Trophoblast cell (in vitro differentiated cells and primary cell): ENCODE results near the gene SHC1.

Source experiments
- DNase-seq, 2 donors: peaks; one replicate each; pipeline ENCODE4 v3.0.0-alpha.2; 2016
- H2AFZ ChIP-seq: 2 replicates; pipeline ENCODE4 v1.6.1; 2013; ENCODE audit warnings: low read length, moderate library complexity, mild to moderate bottlenecking; ENCODE audit not compliant: insufficient read depth, poor library complexity
- H2AK5ac ChIP-seq: 2 replicates; pipeline ENCODE4 v1.6.1; 2013; ENCODE audit warnings: mild to moderate bottlenecking, low read length
- H2BK120ac ChIP-seq: 2 replicates; pipeline ENCODE4 v1.6.1; 2013; ENCODE audit warnings: low read length, mild to moderate bottlenecking, moderate library complexity; ENCODE audit not compliant: insufficient read depth, poor library complexity
- H2BK12ac ChIP-seq: 2 replicates; pipeline ENCODE4 v1.6.1; 2013; ENCODE audit warnings: mild to moderate bottlenecking, low read length, moderate library complexity
- H2BK5ac ChIP-seq: 2 replicates; pipeline ENCODE4 v1.6.1; 2013; ENCODE audit warnings: low read length, low read depth, moderate library complexity, mild to moderate bottlenecking; ENCODE audit not compliant: poor library complexity
- H3K14ac ChIP-seq: 2 replicates; pipeline ENCODE4 v1.6.1; 2013; ENCODE audit warnings: mild to moderate bottlenecking, low read length
- H3K18ac ChIP-seq: 2 replicates; pipeline ENCODE4 v1.6.1; 2013; ENCODE audit warnings: mild to moderate bottlenecking, low read length
- H3K23ac ChIP-seq: 2 replicates; pipeline ENCODE4 v1.6.1; 2013; ENCODE audit warnings: low read length
- H3K27ac ChIP-seq: 2 replicates; pipeline ENCODE4 v1.5.1; 2013; ENCODE audit warnings: low read depth, mild to moderate bottlenecking, inconsistent platforms, low read length, moderate library complexity
- H3K27me3 ChIP-seq: 2 replicates; pipeline ENCODE4 v1.6.1; 2013; ENCODE audit warnings: inconsistent platforms, mild to moderate bottlenecking, low read length, moderate library complexity; ENCODE audit not compliant: insufficient read depth
- H3K36me3 ChIP-seq, 2 experiments: 1 replicate in 1 of 2; 2 replicates in 1 of 2; pipeline ENCODE4 v1.6.1; 2013; ENCODE audit warnings: low read length in 2 of 2, mild to moderate bottlenecking in 2 of 2, moderate library complexity in 1 of 2; ENCODE audit not compliant: insufficient read depth in 2 of 2, control insufficient read depth in 1 of 2
- H3K4ac ChIP-seq: 2 replicates; pipeline ENCODE4 v1.6.1; 2013; ENCODE audit warnings: low read depth, mild to moderate bottlenecking, low read length, moderate library complexity
- H3K4me1 ChIP-seq, 2 experiments: 1 replicate in 1 of 2; 2 replicates in 1 of 2; pipeline ENCODE4 v1.6.1; 2013; ENCODE audit warnings: low read length in 2 of 2, mild to moderate bottlenecking in 2 of 2, moderate library complexity in 1 of 2; ENCODE audit not compliant: insufficient read depth in 2 of 2, control insufficient read depth in 1 of 2
- H3K4me2 ChIP-seq: 2 replicates; pipeline ENCODE4 v1.6.1; 2013; ENCODE audit warnings: inconsistent platforms, mild to moderate bottlenecking, low read length, moderate library complexity
- H3K4me3 ChIP-seq: 2 replicates; pipeline ENCODE4 v1.5.1; 2013; ENCODE audit warnings: mild to moderate bottlenecking, low read depth, low read length, inconsistent platforms
- H3K79me1 ChIP-seq: one replicate; pipeline ENCODE4 v1.6.1; 2013; ENCODE audit warnings: low read length
- H3K79me2 ChIP-seq: 2 replicates; pipeline ENCODE4 v1.6.1; 2013; ENCODE audit warnings: low read length, mild to moderate bottlenecking; ENCODE audit not compliant: control insufficient read depth, insufficient read depth, poor library complexity
- H3K9ac ChIP-seq: 2 replicates; pipeline ENCODE4 v1.6.1; 2013; ENCODE audit warnings: mild to moderate bottlenecking, low read length
- H3K9me3 ChIP-seq: 2 replicates; pipeline ENCODE4 v1.6.1; 2013; ENCODE audit warnings: low read depth, mild to moderate bottlenecking, control low read depth, inconsistent platforms, low read length; ENCODE audit not compliant: insufficient read depth
- H4K12ac ChIP-seq: 2 replicates; pipeline ENCODE4 v1.6.1; 2013; ENCODE audit warnings: low read depth, mild to moderate bottlenecking, low read length, moderate library complexity
- H4K8ac ChIP-seq: 2 replicates; pipeline ENCODE4 v1.6.1; 2013; ENCODE audit warnings: low read depth, mild to moderate bottlenecking, low read length, moderate library complexity
- H4K91ac ChIP-seq: one replicate; pipeline ENCODE4 v1.6.1; 2013; ENCODE audit warnings: low read depth, mild to moderate bottlenecking, low read length, moderate library complexity
- WGBS: extraction: QIAGEN DNeasy Blood & Tissue Kit; methylation state at CpG from one replicate; pipeline ENCODE4 v1.1.7; 2013; ENCODE audit warnings: missing lambda C conversion rate; ENCODE audit not compliant: insufficient read length, insufficient coverage; ENCODE audit errors: extremely low coverage; 5-methylcytosine and 5-hydroxymethylcytosine counted together

SHC1 gene

DNA sequence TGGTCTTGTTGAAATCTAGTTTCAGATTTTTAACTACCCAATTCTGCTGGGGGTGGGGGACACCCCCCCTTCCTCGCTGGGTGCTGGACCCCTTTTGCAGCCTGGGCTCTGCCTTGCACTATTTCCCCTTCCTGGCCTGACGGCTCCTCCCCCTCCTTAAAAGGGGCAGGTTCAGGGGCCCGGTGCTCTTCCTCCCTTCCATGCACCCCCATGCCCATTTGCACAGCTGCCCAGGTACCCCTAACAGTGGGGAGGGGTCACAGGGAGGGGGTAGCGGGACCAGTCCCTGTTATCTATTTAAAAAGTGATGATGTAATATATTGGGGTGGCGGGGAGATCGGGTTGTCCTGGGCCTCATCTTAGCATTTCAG is 47.4 kb upstream of the SHC1 start:
- peak overlapping the region; percentile 50 for H3K4me2 ChIP-seq
- peak overlapping the region; percentile 10 for H3K18ac ChIP-seq
- H3K36me3 ChIP-seq, result peaks cover 28 to 30% of the 10 kb centered on the region in 2 experiments
- no peak overlapping the region for H4K12ac ChIP-seq
- H3K9ac ChIP-seq, result no peak overlapping the region
- H3K27me3 ChIP-seq, result no peaks in the 10 kb centered on the region
- peaks cover 1% of the 10 kb centered on the region for H3K9me3 ChIP-seq
- H4K91ac ChIP-seq, result peak overlapping the region; percentile 13
- H3K23ac ChIP-seq, result no peak overlapping the region
- H2AK5ac ChIP-seq, result no peak overlapping the region
- H4K8ac ChIP-seq, result peak overlapping the region; percentile 81
- H2AFZ ChIP-seq, result no peak overlapping the region
- peak overlapping the region; percentile 45 for H3K27ac ChIP-seq
- peak overlapping the region; percentile 46 for H3K14ac ChIP-seq
- no CpG with 5 or more reads among the region's 6 CpGs for WGBS
- H2BK5ac ChIP-seq, result no peak overlapping the region
- peaks cover 15% of the 10 kb centered on the region for H3K79me1 ChIP-seq
- H2BK12ac ChIP-seq, result peak overlapping the region; percentile 56
- H3K4me1 ChIP-seq, result peaks cover 24 to 28% of the 10 kb centered on the region in 2 experiments
- H3K4me3 ChIP-seq, result no peak overlapping the region
- DNase-seq, result no peak
- no peaks in the 10 kb centered on the region for H3K79me2 ChIP-seq
- H3K4ac ChIP-seq, result no peak overlapping the region
- peak overlapping the region; percentile 57 for H2BK120ac ChIP-seq

DNA sequence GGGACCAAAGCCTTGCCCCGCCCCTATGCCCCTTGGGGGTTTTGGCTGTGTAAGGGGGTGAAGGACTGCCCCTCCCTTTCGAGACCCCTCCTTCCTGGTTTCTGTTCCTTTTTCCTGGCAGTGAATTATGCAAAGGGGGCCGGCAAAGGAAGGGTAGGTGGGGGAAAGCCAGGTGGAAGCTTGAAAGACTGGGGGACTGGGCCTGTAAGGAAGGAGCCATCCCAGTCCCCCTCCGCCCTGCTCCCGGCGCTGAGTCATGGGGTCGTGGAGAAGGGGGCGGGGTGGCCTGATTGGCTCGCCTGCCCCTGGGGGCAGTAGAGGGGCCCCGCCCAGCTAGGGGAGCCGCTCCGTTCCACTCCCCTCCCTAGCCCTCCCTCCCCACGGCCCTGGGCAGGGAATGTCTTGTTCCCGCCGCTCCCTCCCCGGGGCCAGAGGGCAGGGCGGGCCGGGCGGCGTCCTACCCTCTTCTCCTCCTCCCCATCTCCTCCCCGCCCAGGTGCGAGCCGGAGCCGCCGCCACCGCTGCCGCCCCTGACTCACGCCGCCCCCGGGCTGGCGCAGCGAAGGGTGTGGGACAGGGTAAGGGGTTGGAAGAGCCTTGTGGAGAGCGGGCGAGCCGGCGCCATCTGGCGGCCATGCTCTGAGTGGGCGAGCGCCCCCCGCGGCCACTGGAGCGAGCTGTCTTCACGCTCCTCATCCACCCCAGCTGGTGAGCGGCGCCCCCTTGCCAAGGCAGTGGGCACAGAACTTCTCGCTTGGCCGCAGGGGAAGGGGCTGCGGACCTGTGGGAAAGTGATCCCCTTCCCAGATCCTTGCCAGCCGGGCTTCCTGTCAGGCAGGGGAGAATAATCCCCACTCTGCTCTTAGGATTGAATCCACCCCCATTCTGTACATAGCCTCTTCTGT is 46.7 kb upstream of the SHC1 start:
- Histone ChIP-seq H4K91ac (peak overlapping the region; percentile 92), H3K18ac (peak overlapping the region; percentile 59), H3K9me3 (peaks cover 1% of the 10 kb centered on the region), H3K4me3 (peak overlapping the region; percentile 32), H2BK120ac (peak overlapping the region; percentile 72), H3K23ac (no peak overlapping the region), H4K12ac (peak overlapping the region; percentile 62), H3K36me3 (peaks cover 28 to 30% of the 10 kb centered on the region in 2 experiments), H3K79me1 (peaks cover 15% of the 10 kb centered on the region), H3K27ac (peak overlapping the region; percentile 77), H3K4me2 (peak overlapping the region; percentile 50), H2BK12ac (peak overlapping the region; percentile 54), H3K27me3 (no peaks in the 10 kb centered on the region), H2AK5ac (peak overlapping the region; percentile 80), H4K8ac (peak overlapping the region; percentile 81), H2AFZ (peak overlapping the region; percentile 21), H3K4me1 (peaks cover 22 to 24% of the 10 kb centered on the region in 2 experiments), H3K4ac (peak overlapping the region; percentile 13), H3K79me2 (no peaks in the 10 kb centered on the region), H2BK5ac (peak overlapping the region; percentile 82), H3K14ac (peak overlapping the region; percentile 47), H3K9ac (no peak overlapping the region)
- WGBS, result no CpG with 5 or more reads among the region's 49 CpGs
- peak; percentile 96 to 98 for DNase-seq

DNA sequence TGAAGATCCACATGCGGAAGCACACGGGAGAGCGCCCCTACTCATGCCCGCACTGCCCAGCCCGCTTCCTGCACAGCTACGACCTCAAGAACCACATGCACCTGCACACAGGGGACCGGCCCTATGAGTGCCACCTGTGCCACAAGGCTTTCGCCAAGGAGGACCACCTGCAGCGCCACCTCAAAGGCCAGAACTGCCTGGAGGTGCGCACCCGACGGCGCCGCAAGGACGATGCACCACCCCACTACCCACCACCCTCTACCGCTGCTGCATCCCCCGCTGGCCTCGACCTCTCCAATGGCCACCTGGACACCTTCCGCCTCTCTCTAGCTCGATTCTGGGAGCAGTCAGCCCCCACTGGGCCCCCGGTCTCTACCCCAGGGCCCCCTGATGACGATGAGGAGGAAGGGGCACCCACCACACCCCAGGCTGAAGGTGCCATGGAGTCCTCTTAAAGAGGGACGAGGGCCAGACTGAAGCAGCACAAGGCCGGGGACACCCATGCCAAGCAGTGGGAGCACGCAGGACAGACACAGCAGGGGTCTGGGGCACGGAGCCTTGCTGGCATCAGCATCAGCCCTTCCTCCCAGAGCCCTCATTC is 45.8 kb upstream of the SHC1 start:
- DNase-seq, result no peak
- Histone ChIP-seq H3K9me3 (peaks cover 1% of the 10 kb centered on the region), H3K4me3 (no peak overlapping the region), H3K36me3 (peaks cover 28 to 30% of the 10 kb centered on the region in 2 experiments), H2BK12ac (peak overlapping the region; percentile 12), H3K79me1 (peaks cover 15% of the 10 kb centered on the region), H3K4ac (no peak overlapping the region), H2BK5ac (peak overlapping the region; percentile 82), H3K23ac (no peak overlapping the region), H3K18ac (peak overlapping the region; percentile 1), H4K12ac (no peak overlapping the region), H2AK5ac (peak overlapping the region; percentile 16), H3K14ac (no peak overlapping the region), H3K9ac (no peak overlapping the region), H2AFZ (no peak overlapping the region), H3K79me2 (no peaks in the 10 kb centered on the region), H3K4me2 (peak overlapping the region; percentile 50), H4K91ac (peak overlapping the region; percentile 92), H3K4me1 (peaks cover 22 to 25% of the 10 kb centered on the region in 2 experiments), H2BK120ac (no peak overlapping the region), H3K27me3 (no peaks in the 10 kb centered on the region), H3K27ac (no peak overlapping the region), H4K8ac (no peak overlapping the region)
- WGBS, result no CpG with 5 or more reads among the region's 26 CpGs

DNA sequence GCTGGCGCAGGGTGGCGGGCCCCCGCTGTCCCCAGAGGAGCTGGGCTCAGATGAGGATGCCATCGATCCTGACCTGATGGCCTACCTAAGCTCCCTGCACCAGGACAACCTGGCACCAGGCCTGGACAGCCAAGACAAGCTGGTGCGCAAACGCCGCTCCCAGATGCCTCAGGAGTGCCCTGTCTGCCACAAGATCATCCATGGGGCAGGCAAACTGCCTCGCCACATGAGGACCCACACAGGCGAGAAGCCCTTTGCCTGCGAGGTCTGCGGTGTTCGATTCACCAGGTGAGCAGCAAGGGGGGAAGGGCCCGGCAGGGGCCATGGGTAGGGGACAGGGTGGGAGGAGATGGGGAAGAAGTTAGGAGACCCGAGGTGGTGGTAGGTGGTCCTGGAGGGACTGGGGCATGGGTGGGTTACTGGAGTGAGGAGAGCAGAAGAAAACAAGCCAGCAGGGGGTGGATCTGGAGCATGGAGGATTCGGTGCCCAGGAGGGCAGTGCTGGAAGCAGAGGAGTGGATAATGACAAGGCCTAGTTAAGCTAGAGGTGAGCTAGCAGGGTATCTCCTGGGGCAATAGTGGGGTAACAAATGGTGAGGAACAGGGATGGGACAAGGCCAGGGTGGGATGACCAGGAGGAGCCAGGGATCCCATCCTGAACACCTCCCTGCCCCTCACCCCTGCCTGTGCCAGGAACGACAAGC is 45.1 kb upstream of the SHC1 start:
- H3K14ac ChIP-seq, result no peak overlapping the region
- H3K4ac ChIP-seq, result no peak overlapping the region
- H3K79me2 ChIP-seq, result no peaks in the 10 kb centered on the region
- no peak overlapping the region for H4K91ac ChIP-seq
- H3K23ac ChIP-seq, result no peak overlapping the region
- H3K4me2 ChIP-seq, result no peak overlapping the region
- no peak overlapping the region for H2BK5ac ChIP-seq
- H3K18ac ChIP-seq, result no peak overlapping the region
- H2BK12ac ChIP-seq, result peak overlapping the region; percentile 5
- H2AFZ ChIP-seq, result no peak overlapping the region
- no peak overlapping the region for H3K9ac ChIP-seq
- peaks cover 31 to 32% of the 10 kb centered on the region in 2 experiments for H3K36me3 ChIP-seq
- H3K9me3 ChIP-seq, result peaks cover 1% of the 10 kb centered on the region
- no peak overlapping the region for H2AK5ac ChIP-seq
- H3K79me1 ChIP-seq, result peaks cover 15% of the 10 kb centered on the region
- WGBS, result no CpG with 5 or more reads among the region's 16 CpGs
- H3K4me3 ChIP-seq, result peak overlapping the region; percentile 20
- no peak overlapping the region for H4K8ac ChIP-seq
- H3K4me1 ChIP-seq, result peaks cover 22 to 25% of the 10 kb centered on the region in 2 experiments
- H3K27ac ChIP-seq, result no peak overlapping the region
- no peak overlapping the region for H2BK120ac ChIP-seq
- DNase-seq, result no peak
- no peaks in the 10 kb centered on the region for H3K27me3 ChIP-seq
- peak overlapping the region; percentile 6 for H4K12ac ChIP-seq
